Mesodermal cell (in vitro differentiated cells): ENCODE measurements around the gene PTTG2.

ENCODE experiments used
- H3K27ac ChIP-seq: 2 replicates; pipeline ENCODE4 v1.7.0; 2013; ENCODE audit warnings: mild to moderate bottlenecking, low read depth, low read length, moderate library complexity; ENCODE audit not compliant: severe bottlenecking
- H3K36me3 ChIP-seq: 2 replicates; pipeline ENCODE4 v1.7.1; 2013; ENCODE audit warnings: mild to moderate bottlenecking, low read length, moderate library complexity; ENCODE audit not compliant: control insufficient read depth, insufficient read depth
- H3K4me1 ChIP-seq: one replicate; pipeline ENCODE4 v1.7.1; 2013; ENCODE audit warnings: mild to moderate bottlenecking, low read length; ENCODE audit not compliant: insufficient read depth, control insufficient read depth, poor library complexity, severe bottlenecking
- H3K4me3 ChIP-seq: 2 replicates; pipeline ENCODE4 v1.7.0; 2013; ENCODE audit warnings: low read length, control low read depth, mild to moderate bottlenecking; ENCODE audit not compliant: insufficient read depth, poor library complexity, severe bottlenecking; ENCODE audit errors: extremely low read depth
- H3K9me3 ChIP-seq: 2 replicates; pipeline ENCODE4 v1.7.1; 2013; ENCODE audit warnings: mild to moderate bottlenecking, low read length, moderate library complexity; ENCODE audit not compliant: control insufficient read depth
- WGBS, 2 experiments: methylation state at CpG; one replicate each; pipeline ENCODE4 v1.1.5; 2013; ENCODE audit warnings: missing lambda C conversion rate in 2 of 2; ENCODE audit not compliant: insufficient coverage in 2 of 2; 5-methylcytosine and 5-hydroxymethylcytosine counted together

Gene PTTG2

DNA sequence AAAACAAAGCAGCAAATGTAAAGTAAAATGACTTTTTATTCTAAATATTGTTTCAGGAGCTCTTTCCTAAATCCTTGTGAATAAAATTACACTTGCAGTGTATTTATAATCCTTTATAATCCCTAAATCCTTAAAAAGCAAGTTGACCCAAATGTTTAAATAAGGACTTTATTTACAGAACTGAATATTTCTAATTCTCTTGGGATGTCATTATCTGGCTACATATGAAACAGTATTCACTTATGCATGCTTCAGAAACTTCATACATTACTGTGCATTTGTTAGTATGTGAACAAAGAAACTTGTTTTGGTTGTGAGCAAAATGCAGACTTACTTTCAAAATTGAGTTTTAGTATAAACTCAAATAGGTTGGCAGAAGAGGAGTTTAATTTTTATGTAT, 49.2 kb downstream of the PTTG2 start:
- Histone ChIP-seq H3K27ac (no peak overlapping the region), H3K9me3 (no peaks in the 10 kb centered on the region), H3K4me3 (no peak overlapping the region), H3K4me1 (peaks cover 13% of the 10 kb centered on the region), H3K36me3 (no peaks in the 10 kb centered on the region)

DNA sequence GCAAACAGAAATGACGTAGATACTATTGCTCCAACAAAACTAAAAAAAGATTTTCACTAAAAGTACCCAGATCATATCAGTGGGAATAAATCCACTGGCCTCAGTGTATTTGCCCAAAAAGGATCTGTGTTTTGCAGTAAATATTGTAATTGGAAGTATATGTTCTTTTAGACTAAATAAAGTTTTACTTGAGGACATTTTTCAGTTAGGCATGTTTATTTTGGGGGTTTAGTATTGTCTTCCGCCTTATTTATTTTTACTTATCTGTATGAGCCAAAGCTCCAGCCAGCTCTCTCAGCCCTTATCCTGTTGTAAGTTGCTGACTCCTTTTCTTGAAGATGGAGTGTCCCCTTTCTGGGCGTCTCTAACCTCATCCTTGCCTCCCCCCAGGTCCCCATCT, 49.8 kb downstream of the PTTG2 start:
- WGBS, 2 experiments: 89 to 100% methylated on average over 1 of the region's 3 CpGs
- Histone ChIP-seq H3K4me1 (peaks cover 9% of the 10 kb centered on the region), H3K9me3 (no peaks in the 10 kb centered on the region), H3K27ac (no peak overlapping the region), H3K36me3 (peaks cover 3% of the 10 kb centered on the region), H3K4me3 (no peak overlapping the region)
